A549 (cell line): Measurements from ENCODE around the gene ELF3. TPM values are rescaled to one million over a fixed set of nuclear protein-coding genes. Genes with fewer than 3 reads are reported as not detected.
"Not testable (repeated sequence)": the region's sequence is repeated elsewhere in the genome, so short reads cannot be mapped to it uniquely, and the experiment has no call there.

Experiments used
- ATAC-seq, 2 experiments: fragments of 200-7000 bp in 1 of 2; fragments of >200 bp in 1 of 2; cut with Nextera tagmentation in 1 of 2; cut with Tn5 transposase in 1 of 2; 3 replicates each; pipeline versions ENCODE4 v1.8.0 to v1.9.1; 2018 to 2020; ENCODE audit warnings: mild to moderate bottlenecking in 1 of 2, moderate library complexity in 1 of 2
- CTCF ChIA-PET: fragments of 300-600 bp; sonication (Branson Sonifier 250); formaldehyde crosslinking; extraction: SDS; loops from one replicate; lab custom pipeline; 2021; ENCODE audit warnings: antibody characterized with exemption, inconsistent platforms; lab: Yijun Ruan, JAX
- POLR2A ChIA-PET: fragments of 350-600 bp; formaldehyde crosslinking; extraction: SDS; loops from one replicate; lab custom pipeline; 2021; ENCODE audit warnings: antibody characterized with exemption, inconsistent platforms; lab: Yijun Ruan, JAX
- DNase-seq, 2 experiments: peaks; one replicate each; pipeline versions ENCODE4 v3.0.0 to v3.0.0-alpha.2; 2011 to 2016; ENCODE audit warnings: low read depth in 1 of 2, low spot score in 1 of 2
- FAIRE-seq: peaks from 2 replicates; lab custom pipeline; 2011; peaks lifted over from hg19 to GRCh38; lab: Jason Lieb, UNC
- H3K27ac ChIP-seq, 2 experiments: fragments of >200 bp; sonication (Bioruptor Twin); formaldehyde crosslinking; 3 replicates each; pipeline ENCODE4 v1.5.1; 2016 to 2017
- H3K4me1 ChIP-seq: fragments of >200 bp; sonication (Bioruptor Twin); formaldehyde crosslinking; 3 replicates; pipeline ENCODE4 v1.6.1; 2016
- H3K4me2 ChIP-seq: fragments of >200 bp; sonication (Bioruptor Twin); formaldehyde crosslinking; 3 replicates; pipeline ENCODE4 v1.6.1; 2016
- H3K4me3 ChIP-seq: fragments of >200 bp; sonication (Bioruptor Twin); formaldehyde crosslinking; 3 replicates; pipeline ENCODE4 v1.5.1; 2016
- H3K9me3 ChIP-seq: fragments of >200 bp; sonication (Bioruptor Twin); formaldehyde crosslinking; 3 replicates; pipeline ENCODE4 v1.6.1; 2016
- CBX2 ChIP-seq: fragments of 200-600 bp; sonication (generic); IDR thresholded peaks from 2 replicates; pipeline ENCODE4 v1.6.1; 2016; ENCODE audit warnings: low read depth, mild to moderate bottlenecking, borderline replicate concordance
- CEBPB ChIP-seq, 2 experiments: fragments of >200 bp in 1 of 2; sonication (Bioruptor Twin) in 1 of 2; formaldehyde crosslinking in 1 of 2; IDR thresholded peaks; 2 replicates each; pipeline ENCODE4 v1.6.1; 2012 to 2016
- CHD2 ChIP-seq: fragments of 150-350 bp; IDR thresholded peaks from 2 replicates; pipeline ENCODE4 v1.6.1; 2014; ENCODE audit warnings: low read length; ENCODE audit not compliant: partially characterized antibody
- CHD4 ChIP-seq: fragments of 200-600 bp; sonication (generic); IDR thresholded peaks from 2 replicates; pipeline ENCODE4 v1.6.1; 2016; ENCODE audit warnings: antibody characterized with exemption, mild to moderate bottlenecking, borderline replicate concordance
- EHF ChIP-seq: fragments of 250-450 bp; sonication (Bioruptor Pico); IDR thresholded peaks from 2 replicates; pipeline ENCODE4 v1.5.0; 2020; ENCODE audit warnings: mild to moderate bottlenecking
- ESRRA ChIP-seq: fragments of 150-350 bp; IDR thresholded peaks from 2 replicates; pipeline ENCODE4 v1.6.1; 2014; ENCODE audit warnings: mild to moderate bottlenecking, low read length, borderline replicate concordance
- FOSB ChIP-seq: fragments of 250-450 bp; sonication (Bioruptor Pico); IDR thresholded peaks from 2 replicates; pipeline ENCODE4 v1.5.0; 2020; ENCODE audit warnings: mild to moderate bottlenecking, moderate library complexity
- FOSL2 ChIP-seq, 2 experiments: fragments of 450-650 bp in 1 of 2; fragments of >200 bp in 1 of 2; sonication (Bioruptor Twin) in 1 of 2; formaldehyde crosslinking; IDR thresholded peaks; 2 replicates each; pipeline versions ENCODE4 v1.5.0 to v1.6.1; 2016 to 2020; ENCODE audit warnings: mild to moderate bottlenecking in 1 of 2, moderate library complexity in 1 of 2
- FOXS1 ChIP-seq: fragments of 250-450 bp; sonication (Bioruptor Pico); IDR thresholded peaks from 2 replicates; pipeline ENCODE4 v1.5.0; 2020; ENCODE audit warnings: mild to moderate bottlenecking, moderate library complexity
- HDAC2 ChIP-seq: fragments of 200-600 bp; sonication (generic); IDR thresholded peaks from 2 replicates; pipeline ENCODE4 v1.6.1; 2016
- HOXA7 ChIP-seq: fragments of 250-450 bp; sonication (Bioruptor Pico); IDR thresholded peaks from 2 replicates; pipeline ENCODE4 v1.5.0; 2020; ENCODE audit warnings: mild to moderate bottlenecking, moderate library complexity
- HOXB13 ChIP-seq: fragments of 250-450 bp; sonication (Bioruptor Pico); IDR thresholded peaks from 2 replicates; pipeline ENCODE4 v1.5.0; 2020; ENCODE audit warnings: low read depth, mild to moderate bottlenecking, moderate library complexity
- HOXB5 ChIP-seq: fragments of 250-450 bp; sonication (Bioruptor Pico); IDR thresholded peaks from 2 replicates; pipeline ENCODE4 v1.5.0; 2020; ENCODE audit warnings: mild to moderate bottlenecking, moderate library complexity
- JUN ChIP-seq, 2 experiments: fragments of >200 bp; sonication (Bioruptor Twin); formaldehyde crosslinking; IDR thresholded peaks; 2 replicates in 1 of 2; 3 replicates in 1 of 2; pipeline ENCODE4 v1.6.1; 2016 to 2017
- MAFK ChIP-seq: fragments of 450-650 bp; IDR thresholded peaks from 2 replicates; pipeline ENCODE4 v1.6.1; 2014; ENCODE audit not compliant: partially characterized antibody
- MAZ ChIP-seq: fragments of 150-350 bp; IDR thresholded peaks from 2 replicates; pipeline ENCODE4 v1.6.1; 2014; ENCODE audit warnings: antibody characterized with exemption, low read depth, low read length, borderline replicate concordance
- POLR2AphosphoS2 ChIP-seq: conservative IDR thresholded peaks from 2 replicates; pipeline ENCODE4 v1.6.1; 2012; ENCODE audit warnings: low read length, improper control_type of control experiment, inconsistent platforms
- RAD21 ChIP-seq, 2 experiments: fragments of >200 bp in 1 of 2; sonication (Bioruptor Twin) in 1 of 2; formaldehyde crosslinking in 1 of 2; IDR thresholded peaks in 1 of 2; conservative IDR thresholded peaks in 1 of 2; 2 replicates in 1 of 2; 3 replicates in 1 of 2; pipeline ENCODE4 v1.6.1; 2012 to 2018; ENCODE audit warnings: inconsistent platforms in 1 of 2
- RCOR1 ChIP-seq: fragments of 150-350 bp; IDR thresholded peaks from 2 replicates; pipeline ENCODE4 v1.6.1; 2014; ENCODE audit warnings: antibody characterized with exemption, low read length, low read depth
- RFX5 ChIP-seq: fragments of 450-650 bp; IDR thresholded peaks from 2 replicates; pipeline ENCODE4 v1.7.1; 2014; ENCODE audit warnings: antibody characterized with exemption, mild to moderate bottlenecking, moderate library complexity
- SMC3 ChIP-seq: fragments of >200 bp; sonication (Bioruptor Twin); formaldehyde crosslinking; IDR thresholded peaks from 3 replicates; pipeline ENCODE4 v1.6.1; 2018; ENCODE audit warnings: inconsistent platforms
- TFCP2L1 ChIP-seq: fragments of 250-450 bp; sonication (Bioruptor Pico); IDR thresholded peaks from 2 replicates; pipeline ENCODE4 v1.5.0; 2021; ENCODE audit warnings: mild to moderate bottlenecking
- TP53 ChIP-seq: fragments of 250-450 bp; sonication (Bioruptor Pico); IDR thresholded peaks from 2 replicates; pipeline ENCODE4 v1.5.0; 2021; ENCODE audit warnings: mild to moderate bottlenecking, moderate library complexity
- ZFP36 ChIP-seq: fragments of 450-650 bp; IDR thresholded peaks from 2 replicates; pipeline ENCODE4 v1.6.1; 2014; ENCODE audit warnings: borderline replicate concordance; ENCODE audit not compliant: partially characterized antibody
- ZNF302 ChIP-seq: fragments of 250-450 bp; sonication (Bioruptor Pico); IDR thresholded peaks from 2 replicates; pipeline ENCODE4 v1.9.0; 2021; ENCODE audit warnings: inconsistent platforms, mild to moderate bottlenecking, moderate library complexity
- WGBS: methylation state at CpG from one replicate; pipeline ENCODE4 v1.1.6; 2017; ENCODE audit errors: missing lambda C conversion rate; 5-methylcytosine and 5-hydroxymethylcytosine counted together
- polyA plus RNA-seq, 4 experiments: library from polyadenylated mRNA; depleted of rRNA in 3 of 4; stranded (reverse); fragments of >200 nt; fragmentation: RNase III in 1 of 4; extraction: RNeasy Plus Mini Kit Qiagen cat#74134 plus additional on column Dnase treatment in 1 of 4; gene quantifications; 2 replicates in 3 of 4; 3 replicates in 1 of 4; pipeline ENCODE4 v1.2.3, GENCODE V29; 2011 to 2017
- TF ChIP-seq, protein P1 (sequence below): fragments of 250-450 bp; sonication (Bioruptor Pico); IDR thresholded peaks from 2 replicates; pipeline ENCODE4 v1.5.0; 2020; ENCODE audit warnings: low read depth, mild to moderate bottlenecking, moderate library complexity
- TF ChIP-seq, protein P2 (sequence below): fragments of >200 bp; sonication (Bioruptor Twin); formaldehyde crosslinking; IDR thresholded peaks from 2 replicates; pipeline ENCODE4 v1.6.1; 2016
- TF ChIP-seq, protein P3 (sequence below): fragments of 150-350 bp; IDR thresholded peaks from 2 replicates; pipeline ENCODE4 v1.6.1; 2014; ENCODE audit warnings: low read depth, mild to moderate bottlenecking, low read length
- TF ChIP-seq, protein P4 (sequence below): fragments of >200 bp; sonication (Bioruptor Twin); formaldehyde crosslinking; IDR thresholded peaks from 3 replicates; pipeline ENCODE4 v1.6.1; 2016
- TF ChIP-seq, protein P5 (sequence below): fragments of >200 bp; sonication (Bioruptor Twin); formaldehyde crosslinking; IDR thresholded peaks from 3 replicates; pipeline ENCODE4 v1.5.1; 2016
- TF ChIP-seq, protein P6 (sequence below): fragments of 450-650 bp; IDR thresholded peaks from 2 replicates; pipeline ENCODE4 v1.6.1; 2014; ENCODE audit warnings: antibody characterized with exemption

Gene ELF3
- polyA plus RNA-seq, 2 of the 4 experiments (the other 2 are of a cell fraction) = 180 to 334 TPM

DNA sequence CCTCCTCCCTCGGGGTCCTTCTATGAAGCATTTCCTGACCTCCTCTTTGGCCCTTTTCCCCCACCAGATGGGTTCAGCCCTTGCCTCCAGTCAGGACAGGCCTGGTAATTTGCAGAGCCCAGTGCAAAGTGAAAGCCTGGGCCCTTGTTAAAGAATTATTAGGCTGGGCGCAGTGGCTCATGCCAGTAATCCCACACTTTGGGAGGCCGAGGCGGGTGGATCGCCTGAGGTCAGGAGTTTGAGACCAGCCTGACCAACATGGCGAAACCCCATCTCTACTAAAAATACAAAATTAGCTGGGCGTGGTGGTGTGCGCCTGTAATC, 8.8 kb downstream of the ELF3 start:
- Histone ChIP-seq H3K27ac (peak overlapping the region; percentile 93 to 94), H3K4me2 (peak overlapping the region; percentile 88), H3K4me1 (peaks cover 91% of the 10 kb centered on the region)
- 28% methylated on average over 8 of the region's 8 CpGs for WGBS
- POLR2A ChIA-PET = interaction anchor here (2.9 kb wide), 1 partner anchor 9 kb away, joined by 14 read pairs; the partner anchor contains the start of gene ELF3
- CTCF ChIA-PET = interaction anchor here (0.6 to 46.8 kb wide), 3 partner anchors 12 to 106 kb away, joined by 3 to 1624 read pairs (median 4); partner anchors contain the start of gene GPR37L1
- H3K9me3 ChIP-seq, ATAC-seq, DNase-seq, FAIRE-seq, H3K4me3 ChIP-seq: not testable (repeated sequence)
- 0 out of 3 replicates have a peak, but pooled peaks have one; percentile 2 for TF ChIP-seq SMC3
- TF ChIP-seq HOXA7 (CRISPR knock-in tag) = peak; percentile 12; the same call in 1 of the 2 replicates
- peak; percentile 94 for TF ChIP-seq EHF (CRISPR knock-in tag)
- peak; percentile 28; the same call in 1 of the 2 replicates for TF ChIP-seq FOXS1 (CRISPR knock-in tag)
- TF ChIP-seq RAD21 (conservative IDR thresholded peaks at IDR 0.05 in 1 of 2, IDR thresholded peaks at IDR 0.05 in 1 of 2) = 0 out of 5 replicates have a peak, but pooled peaks of 1 of the 2 experiments have one; percentile 4
- TF ChIP-seq ZNF302 (CRISPR knock-in tag) = peak; percentile 44; the same call in 1 of the 2 replicates
- TF ChIP-seq, protein P1, sequence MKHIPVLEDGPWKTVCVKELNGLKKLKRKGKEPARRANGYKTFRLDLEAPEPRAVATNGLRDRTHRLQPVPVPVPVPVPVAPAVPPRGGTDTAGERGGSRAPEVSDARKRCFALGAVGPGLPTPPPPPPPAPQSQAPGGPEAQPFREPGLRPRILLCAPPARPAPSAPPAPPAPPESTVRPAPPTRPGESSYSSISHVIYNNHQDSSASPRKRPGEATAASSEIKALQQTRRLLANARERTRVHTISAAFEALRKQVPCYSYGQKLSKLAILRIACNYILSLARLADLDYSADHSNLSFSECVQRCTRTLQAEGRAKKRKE = peak; percentile 90
- peak; percentile 94 for TF ChIP-seq HOXB13

DNA sequence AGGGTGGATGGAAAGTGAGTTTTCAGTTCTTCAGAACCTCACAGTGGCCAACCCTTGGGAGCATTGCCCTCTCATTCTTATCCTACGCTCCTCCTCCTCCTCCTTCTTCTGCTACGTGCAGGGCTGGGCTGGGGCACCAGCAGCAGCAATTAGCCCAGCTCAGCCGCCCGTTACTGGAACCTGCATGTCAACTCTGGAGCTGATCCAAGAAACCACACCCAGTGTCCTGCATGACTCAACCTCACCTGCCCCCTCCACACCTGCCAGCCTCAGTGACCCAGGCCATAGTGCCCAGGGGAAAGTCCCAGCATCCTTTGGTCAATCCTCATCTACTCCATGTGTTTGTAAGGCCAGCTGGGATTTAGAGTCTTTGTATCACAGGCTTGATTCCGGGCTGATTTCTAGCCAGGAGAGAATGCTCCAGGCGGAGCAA, 12.6 kb downstream of the ELF3 start:
- H3K4me2 ChIP-seq = peak overlapping the region; percentile 71
- peak overlapping the region; percentile 77 to 93 for H3K27ac ChIP-seq
- ChIA-PET POLR2A (interaction anchor here (1.1 to 4.1 kb wide), 4 partner anchors 10 to 35 kb away, joined by 3 to 35 read pairs (median 8); partner anchors contain the start of gene ELF3), CTCF (interaction anchor here (1.2 to 46.8 kb wide), 5 partner anchors 12 to 103 kb away, joined by 4 to 1624 read pairs (median 6); partner anchors contain the start of genes ELF3 and GPR37L1)
- peaks cover 63% of the 10 kb centered on the region for H3K4me1 ChIP-seq
- ATAC-seq = peak in 1 of 2 experiments; percentile 6; a peak in 3 of 6 replicates
- H3K9me3 ChIP-seq = no peaks in the 10 kb centered on the region
- 16% methylated on average over 6 of the region's 6 CpGs for WGBS
- H3K4me3 ChIP-seq = no peak overlapping the region
- DNase-seq = peak in 1 of 2 experiments; percentile 90
- no peak for FAIRE-seq
- TF ChIP-seq CBX2 = no peak
- TF ChIP-seq, protein P2, sequence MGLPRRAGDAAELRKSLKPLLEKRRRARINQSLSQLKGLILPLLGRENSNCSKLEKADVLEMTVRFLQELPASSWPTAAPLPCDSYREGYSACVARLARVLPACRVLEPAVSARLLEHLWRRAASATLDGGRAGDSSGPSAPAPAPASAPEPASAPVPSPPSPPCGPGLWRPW = no peak
- no peak for TF ChIP-seq FOSB (CRISPR knock-in tag)
- TF ChIP-seq TFCP2L1 = no peak
- peak; percentile 90 for TF ChIP-seq ZNF302 (CRISPR knock-in tag)
- TF ChIP-seq, protein P3, sequence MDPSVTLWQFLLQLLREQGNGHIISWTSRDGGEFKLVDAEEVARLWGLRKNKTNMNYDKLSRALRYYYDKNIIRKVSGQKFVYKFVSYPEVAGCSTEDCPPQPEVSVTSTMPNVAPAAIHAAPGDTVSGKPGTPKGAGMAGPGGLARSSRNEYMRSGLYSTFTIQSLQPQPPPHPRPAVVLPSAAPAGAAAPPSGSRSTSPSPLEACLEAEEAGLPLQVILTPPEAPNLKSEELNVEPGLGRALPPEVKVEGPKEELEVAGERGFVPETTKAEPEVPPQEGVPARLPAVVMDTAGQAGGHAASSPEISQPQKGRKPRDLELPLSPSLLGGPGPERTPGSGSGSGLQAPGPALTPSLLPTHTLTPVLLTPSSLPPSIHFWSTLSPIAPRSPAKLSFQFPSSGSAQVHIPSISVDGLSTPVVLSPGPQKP = no peak
- TF ChIP-seq HDAC2 = no peak
- TF ChIP-seq, protein P4, sequence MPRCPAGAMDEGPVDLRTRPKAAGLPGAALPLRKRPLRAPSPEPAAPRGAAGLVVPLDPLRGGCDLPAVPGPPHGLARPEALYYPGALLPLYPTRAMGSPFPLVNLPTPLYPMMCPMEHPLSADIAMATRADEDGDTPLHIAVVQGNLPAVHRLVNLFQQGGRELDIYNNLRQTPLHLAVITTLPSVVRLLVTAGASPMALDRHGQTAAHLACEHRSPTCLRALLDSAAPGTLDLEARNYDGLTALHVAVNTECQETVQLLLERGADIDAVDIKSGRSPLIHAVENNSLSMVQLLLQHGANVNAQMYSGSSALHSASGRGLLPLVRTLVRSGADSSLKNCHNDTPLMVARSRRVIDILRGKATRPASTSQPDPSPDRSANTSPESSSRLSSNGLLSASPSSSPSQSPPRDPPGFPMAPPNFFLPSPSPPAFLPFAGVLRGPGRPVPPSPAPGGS = no peak
- no peak for TF ChIP-seq CHD2
- TF ChIP-seq RAD21 (conservative IDR thresholded peaks at IDR 0.05 in 1 of 2, IDR thresholded peaks at IDR 0.05 in 1 of 2) = no peak
- TF ChIP-seq CHD4 = no peak
- TF ChIP-seq ZFP36 = no peak
- peak; percentile 96 for TF ChIP-seq EHF (CRISPR knock-in tag)
- TF ChIP-seq TP53 (CRISPR knock-in tag) = 0 out of 2 replicates have a peak, but pooled peaks have one; percentile 58
- TF ChIP-seq HOXA7 (CRISPR knock-in tag) = peak; percentile 83
- no peak for TF ChIP-seq JUN (IDR thresholded peaks at IDR 0.05)
- peak; percentile 93 for TF ChIP-seq HOXB5
- no peak for TF ChIP-seq MAZ
- no peak for TF ChIP-seq FOSL2 (IDR thresholded peaks at IDR 0.05)
- peak; percentile 80 for TF ChIP-seq FOSL2 (CRISPR knock-in tag; IDR thresholded peaks at IDR 0.05)
- TF ChIP-seq RFX5 = no peak
- TF ChIP-seq ESRRA = no peak
- TF ChIP-seq RCOR1 = no peak
- no peak for TF ChIP-seq MAFK
- TF ChIP-seq, protein P5, sequence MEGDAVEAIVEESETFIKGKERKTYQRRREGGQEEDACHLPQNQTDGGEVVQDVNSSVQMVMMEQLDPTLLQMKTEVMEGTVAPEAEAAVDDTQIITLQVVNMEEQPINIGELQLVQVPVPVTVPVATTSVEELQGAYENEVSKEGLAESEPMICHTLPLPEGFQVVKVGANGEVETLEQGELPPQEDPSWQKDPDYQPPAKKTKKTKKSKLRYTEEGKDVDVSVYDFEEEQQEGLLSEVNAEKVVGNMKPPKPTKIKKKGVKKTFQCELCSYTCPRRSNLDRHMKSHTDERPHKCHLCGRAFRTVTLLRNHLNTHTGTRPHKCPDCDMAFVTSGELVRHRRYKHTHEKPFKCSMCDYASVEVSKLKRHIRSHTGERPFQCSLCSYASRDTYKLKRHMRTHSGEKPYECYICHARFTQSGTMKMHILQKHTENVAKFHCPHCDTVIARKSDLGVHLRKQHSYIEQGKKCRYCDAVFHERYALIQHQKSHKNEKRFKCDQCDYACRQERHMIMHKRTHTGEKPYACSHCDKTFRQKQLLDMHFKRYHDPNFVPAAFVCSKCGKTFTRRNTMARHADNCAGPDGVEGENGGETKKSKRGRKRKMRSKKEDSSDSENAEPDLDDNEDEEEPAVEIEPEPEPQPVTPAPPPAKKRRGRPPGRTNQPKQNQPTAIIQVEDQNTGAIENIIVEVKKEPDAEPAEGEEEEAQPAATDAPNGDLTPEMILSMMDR = no peak
- TF ChIP-seq CEBPB (IDR thresholded peaks at IDR 0.05) = no peak
- TF ChIP-seq POLR2AphosphoS2 = no peak
- TF ChIP-seq, protein P6, sequence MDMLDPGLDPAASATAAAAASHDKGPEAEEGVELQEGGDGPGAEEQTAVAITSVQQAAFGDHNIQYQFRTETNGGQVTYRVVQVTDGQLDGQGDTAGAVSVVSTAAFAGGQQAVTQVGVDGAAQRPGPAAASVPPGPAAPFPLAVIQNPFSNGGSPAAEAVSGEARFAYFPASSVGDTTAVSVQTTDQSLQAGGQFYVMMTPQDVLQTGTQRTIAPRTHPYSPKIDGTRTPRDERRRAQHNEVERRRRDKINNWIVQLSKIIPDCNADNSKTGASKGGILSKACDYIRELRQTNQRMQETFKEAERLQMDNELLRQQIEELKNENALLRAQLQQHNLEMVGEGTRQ = no peak
